A549 treated with CpdA at 1 μM for 4 hours (cell line): ENCODE results near the gene ATXN7. TPM values are rescaled to one million over a fixed set of nuclear protein-coding genes. Genes with fewer than 3 reads are reported as not detected.

ENCODE experiments used
- total RNA-seq: library from RNA; stranded (reverse); fragments of 200-300 nt; extraction: Qiagen RNA extraction; gene quantifications from 5 replicates; pipeline ENCODE4 v1.2.3, GENCODE V29; 2022; ENCODE audit warnings: low read depth

Gene ATXN7, protein sequence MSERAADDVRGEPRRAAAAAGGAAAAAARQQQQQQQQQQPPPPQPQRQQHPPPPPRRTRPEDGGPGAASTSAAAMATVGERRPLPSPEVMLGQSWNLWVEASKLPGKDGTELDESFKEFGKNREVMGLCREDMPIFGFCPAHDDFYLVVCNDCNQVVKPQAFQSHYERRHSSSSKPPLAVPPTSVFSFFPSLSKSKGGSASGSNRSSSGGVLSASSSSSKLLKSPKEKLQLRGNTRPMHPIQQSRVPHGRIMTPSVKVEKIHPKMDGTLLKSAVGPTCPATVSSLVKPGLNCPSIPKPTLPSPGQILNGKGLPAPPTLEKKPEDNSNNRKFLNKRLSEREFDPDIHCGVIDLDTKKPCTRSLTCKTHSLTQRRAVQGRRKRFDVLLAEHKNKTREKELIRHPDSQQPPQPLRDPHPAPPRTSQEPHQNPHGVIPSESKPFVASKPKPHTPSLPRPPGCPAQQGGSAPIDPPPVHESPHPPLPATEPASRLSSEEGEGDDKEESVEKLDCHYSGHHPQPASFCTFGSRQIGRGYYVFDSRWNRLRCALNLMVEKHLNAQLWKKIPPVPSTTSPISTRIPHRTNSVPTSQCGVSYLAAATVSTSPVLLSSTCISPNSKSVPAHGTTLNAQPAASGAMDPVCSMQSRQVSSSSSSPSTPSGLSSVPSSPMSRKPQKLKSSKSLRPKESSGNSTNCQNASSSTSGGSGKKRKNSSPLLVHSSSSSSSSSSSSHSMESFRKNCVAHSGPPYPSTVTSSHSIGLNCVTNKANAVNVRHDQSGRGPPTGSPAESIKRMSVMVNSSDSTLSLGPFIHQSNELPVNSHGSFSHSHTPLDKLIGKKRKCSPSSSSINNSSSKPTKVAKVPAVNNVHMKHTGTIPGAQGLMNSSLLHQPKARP
- total RNA-seq, result 2.9 to 5.9 TPM (median 4.0 TPM) in 5 replicates

GRCh38 chr3:63863150-63864007, at the start of gene ATXN7, which contains the start of gene THOC7:
ATXN7 (plus strand) TSS chr3:63863867; CDS start chr3:63912599, 48,732 bp downstream.
THOC7 (minus strand) TSS chr3:63863805; CDS start chr3:63863790, 15 bp downstream.

GRCh38 chr3:63819151-63819398, 44.6 kb upstream of the ATXN7 start, which contains the start of gene C3orf49:
C3orf49 (plus strand) TSS chr3:63819299; CDS start chr3:63819472, 173 bp downstream.

GRCh38 chr3:63911873-63912767, 48.5 kb downstream of the ATXN7 start, which contains the start of gene SCAANT1:
SCAANT1 (minus strand) TSS chr3:63912383.

DNA sequence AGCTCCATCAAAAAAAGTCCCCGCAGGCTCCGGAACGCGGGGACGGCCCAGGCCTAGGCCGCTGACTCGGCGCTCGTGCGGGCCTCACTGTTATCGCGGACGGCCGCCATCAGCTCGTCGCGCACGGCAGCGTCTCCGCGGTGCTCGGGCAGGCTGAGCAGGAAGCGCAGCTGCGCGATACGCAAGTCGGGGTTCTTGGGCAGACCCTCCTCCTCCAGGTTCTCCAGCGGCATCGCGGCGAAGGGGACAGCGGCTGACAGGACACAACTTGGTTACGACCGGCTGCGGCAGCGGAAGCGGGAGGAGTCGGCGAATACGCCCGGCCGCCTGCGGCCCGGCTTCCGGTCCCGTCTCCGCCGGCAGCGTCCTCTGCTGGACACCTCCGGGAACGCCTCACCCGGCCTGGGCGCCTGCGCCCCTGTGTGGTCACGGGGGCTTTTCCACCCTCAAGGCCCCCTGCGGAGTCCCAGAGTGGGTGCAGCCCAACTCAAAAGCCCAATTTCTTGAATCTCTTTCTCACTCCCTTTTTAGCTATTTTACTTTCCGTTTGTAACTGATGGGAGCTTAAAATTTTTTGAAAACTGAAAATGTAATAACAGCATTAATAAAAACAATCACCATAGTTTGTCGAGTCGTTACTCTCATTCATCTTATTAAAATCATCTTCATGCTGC, 159.7 kb downstream of the ATXN7 start, which contains the start of gene PSMD6:
Gene PSMD6, minus strand, starts transcription at position 308 of the 674 bp plus-strand sequence. Its CDS starts 75 bp downstream, at position 233.

Other genes starting within 250 kb of the ATXN7 start
- not detected in 5 replicates for gene SNTN, start 211.2 kb upstream of the ATXN7 start, total RNA-seq
- not detected in 5 replicates for gene C3orf49, start 44.6 kb upstream of the ATXN7 start, total RNA-seq
- 57.9 to 69.6 TPM (median 61.3 TPM) in 5 replicates for gene THOC7, start 62 bp upstream of the ATXN7 start, total RNA-seq
- 0.48 TPM in 1 of 5 replicates, not detected in the others for gene SCAANT1, start 48.5 kb downstream of the ATXN7 start, total RNA-seq
- gene PSMD6, start 159.6 kb downstream of the ATXN7 start, total RNA-seq, result 75.9 to 83.2 TPM (median 78.9 TPM) in 5 replicates